Endothelial cell of umbilical vein (primary cell): Measurements from ENCODE around the gene CATSPER4. TPM values are rescaled to one million over a fixed set of nuclear protein-coding genes. Genes with fewer than 3 reads are reported as not detected.

Experiments used
- BruUV-seq: library from RNA; stranded (reverse); fragments of 400-500 nt; replicated peaks from 2 replicates; lab custom pipeline; 2021; lab: Mats Ljungman, UMichigan
- CTCF ChIA-PET: fragments of 300-600, 350-600 bp; sonication (Branson Sonifier 250); formaldehyde crosslinking; loops from one replicate; lab custom pipeline; 2021; ENCODE audit warnings: antibody characterized with exemption, inconsistent platforms; lab: Charles Lee
- POLR2A ChIA-PET: fragments of 300-600, 350-600 bp; sonication (Branson Sonifier 250); formaldehyde crosslinking; loops from one replicate; lab custom pipeline; 2021; ENCODE audit warnings: antibody characterized with exemption, inconsistent platforms; lab: Charles Lee
- DNase-seq: peaks from one replicate; pipeline ENCODE4 v3.0.0-alpha.2; 2011; ENCODE audit warnings: low read depth, low spot score
- FAIRE-seq: peaks from 2 replicates; lab custom pipeline; 2011; peaks lifted over from hg19 to GRCh38; lab: Jason Lieb, UNC
- H2AFZ ChIP-seq: 2 replicates; pipeline ENCODE4 v1.6.0; 2012; ENCODE audit warnings: low read depth, low read length, control low read depth, inconsistent platforms
- H3K27ac ChIP-seq: 2 replicates; pipeline ENCODE4 v1.5.1; 2011; ENCODE audit warnings: low read depth, mild to moderate bottlenecking, control low read depth, low read length, moderate library complexity; ENCODE audit not compliant: insufficient read depth
- H3K27me3 ChIP-seq, 2 experiments: 2 replicates each; pipeline versions ENCODE4 v1.6.0 to v1.6.1; 2011; ENCODE audit warnings: low read length in 2 of 2, mixed read lengths in 1 of 2; ENCODE audit not compliant: control insufficient read depth in 2 of 2, insufficient read depth in 2 of 2
- H3K36me3 ChIP-seq, 2 experiments: 2 replicates in 1 of 2; 3 replicates in 1 of 2; pipeline ENCODE4 v1.5.1; 2011; ENCODE audit warnings: low read length in 2 of 2, mild to moderate bottlenecking in 1 of 2, moderate library complexity in 1 of 2; ENCODE audit not compliant: control insufficient read depth in 2 of 2, insufficient read depth in 2 of 2; ENCODE audit errors: extremely low read depth in 1 of 2
- H3K4me1 ChIP-seq: 3 replicates; pipeline ENCODE4 v1.5.1; 2011; ENCODE audit warnings: mild to moderate bottlenecking, low read length; ENCODE audit not compliant: control insufficient read depth, insufficient read depth; ENCODE audit errors: extremely low read depth
- H3K4me2 ChIP-seq: 2 replicates; pipeline ENCODE4 v1.6.1; 2011; ENCODE audit warnings: low read length, control low read depth, mixed read lengths; ENCODE audit not compliant: insufficient read depth
- H3K4me3 ChIP-seq, 3 experiments: fragments of 200-600 bp in 1 of 3; sonication (generic), shearing (Covaris generic) in 1 of 3; replicated peaks in 1 of 3; 2 replicates each; pipeline ENCODE4 v1.5.1; 2011 to 2016; ENCODE audit warnings: control low read depth in 3 of 3, low read length in 3 of 3, mild to moderate bottlenecking in 2 of 3, inconsistent platforms in 1 of 3, low read depth in 1 of 3, moderate library complexity in 1 of 3; ENCODE audit not compliant: insufficient read depth in 1 of 3
- H3K79me2 ChIP-seq: 2 replicates; pipeline ENCODE4 v1.6.0; 2012; ENCODE audit warnings: low read length, inconsistent platforms; ENCODE audit not compliant: control insufficient read depth, insufficient read depth
- H3K9ac ChIP-seq: replicated peaks from 2 replicates; pipeline ENCODE3; 2011; ENCODE audit warnings: low read length, control low read depth; ENCODE audit not compliant: insufficient read depth; ENCODE audit errors: extremely low read depth
- H3K9me1 ChIP-seq: replicated peaks from 3 replicates; pipeline ENCODE4 v1.6.0; 2011; ENCODE audit warnings: mild to moderate bottlenecking, low read length; ENCODE audit not compliant: control insufficient read depth, insufficient read depth; ENCODE audit errors: extremely low read depth
- H3K9me3 ChIP-seq: replicated peaks from 2 replicates; pipeline ENCODE4 v1.5.1; 2012; ENCODE audit warnings: low read length, inconsistent platforms; ENCODE audit not compliant: control insufficient read depth, insufficient read depth
- H4K20me1 ChIP-seq: replicated peaks from 2 replicates; pipeline ENCODE3; 2011; ENCODE audit warnings: mild to moderate bottlenecking, low read length; ENCODE audit not compliant: control insufficient read depth, insufficient read depth; ENCODE audit errors: extremely low read depth
- CTCF ChIP-seq, 2 donors: IDR thresholded peaks; 1 replicate in 1 of 2; 2 replicates in 1 of 2; pipeline ENCODE4 v1.5.1; 2011; ENCODE audit warnings: low read length in 2 of 2, mild to moderate bottlenecking in 2 of 2, moderate library complexity in 2 of 2, control low read depth in 1 of 2, inconsistent platforms in 1 of 2, low read depth in 1 of 2; ENCODE audit not compliant: insufficient read depth in 1 of 2; ENCODE audit errors: extremely low read depth in 1 of 2
- EZH2 ChIP-seq: IDR thresholded peaks from 2 replicates; pipeline ENCODE4 v1.6.1; 2012; ENCODE audit warnings: borderline replicate concordance, low read depth, mild to moderate bottlenecking, moderate library complexity, low read length, inconsistent platforms; ENCODE audit not compliant: severe bottlenecking
- FOS ChIP-seq: IDR thresholded peaks from 2 replicates; pipeline ENCODE4 v1.6.1; 2011; ENCODE audit warnings: mild to moderate bottlenecking, low read length, moderate library complexity, borderline replicate concordance; ENCODE audit not compliant: insufficient read depth
- GATA2 ChIP-seq: IDR thresholded peaks from 2 replicates; pipeline ENCODE4 v1.7.0; 2011; ENCODE audit warnings: low read depth, mild to moderate bottlenecking, moderate library complexity, mixed read lengths, low read length; ENCODE audit not compliant: insufficient read length, insufficient read depth
- JUN ChIP-seq: IDR thresholded peaks from 2 replicates; pipeline ENCODE4 v1.6.1; 2011; ENCODE audit warnings: borderline replicate concordance, low read depth; ENCODE audit not compliant: insufficient read length, insufficient read depth
- MAX ChIP-seq: IDR thresholded peaks from 2 replicates; pipeline ENCODE4 v1.6.1; 2011; ENCODE audit not compliant: insufficient read depth, insufficient read length
- MYC ChIP-seq: IDR thresholded peaks from one replicate; pipeline ENCODE4 v1.6.1; 2011; ENCODE audit warnings: mild to moderate bottlenecking, low read depth, low read length
- POLR2A ChIP-seq: IDR thresholded peaks from 2 replicates; pipeline ENCODE4 v1.6.1; 2012; ENCODE audit warnings: low read depth, mild to moderate bottlenecking, control low read depth, low read length
- POLR2AphosphoS5 ChIP-seq: IDR thresholded peaks from 2 replicates; pipeline ENCODE4 v1.6.1; 2012; ENCODE audit warnings: low read depth, mild to moderate bottlenecking, control low read depth, low read length, moderate library complexity; ENCODE audit not compliant: insufficient read depth
- dilution Hi-C: fragments of 300-500 bp; cut with MboI; formaldehyde crosslinking; loops from one replicate; pipeline ENCODE4 v1.15.0; 2019; ENCODE audit warnings: low sequenced_read_pairs; ENCODE audit not compliant: extremely low pct_ligation_motif_present
- intact Hi-C: fragments of 100-400 bp; cut with micrococcal nuclease; formaldehyde crosslinking; loops from one replicate; pipeline ENCODE4 v1.10.0; 2022
- polyA plus RNA-seq, 4 experiments: library from polyadenylated mRNA; depleted of rRNA in 3 of 4; stranded (reverse) in 3 of 4; unstranded in 1 of 4; fragments of >200 nt; gene quantifications; 2 replicates each; pipeline versions ENCODE4 v1.2.1 to v1.2.3, GENCODE V29; 2011 to 2012; ENCODE audit warnings: missing spikeins in 1 of 4
- total RNA-seq: library from RNA; stranded (reverse); gene quantifications from 2 replicates; pipeline ENCODE4 v1.2.3, GENCODE V29; 2021

Gene CATSPER4
- total and polyA plus RNA-seq, 2 donors (not counting 3 experiments of a cell fraction or from before 2014, with no cell fraction given): not detected

- TF ChIP-seq GATA2 (no peak), JUN (no peak), FOS (no peak), EZH2 (no peak), CTCF (IDR thresholded peaks at IDR 0.05; ENCODE audit: extremely low read depth in 1 of 2, insufficient read depth in 1 of 2, low read depth in 1 of 2, low read length in 2 of 2) (no peak), MAX (no peak), POLR2AphosphoS5 (no peak), POLR2A (no peak), MYC (no peak)
- dilution Hi-C loops: no loop called here
- Histone ChIP-seq H3K27ac (peak overlapping the region; percentile 47), H3K4me3 (peak overlapping the region; percentile 46 to 72 (median 67)), H3K9me1 (no peaks in the 10 kb centered on the region), H3K4me1 (no peaks in the 10 kb centered on the region), H4K20me1 (no peaks in the 10 kb centered on the region), H3K27me3 (no peaks in the 10 kb centered on the region), H3K4me2 (peak overlapping the region; percentile 60), H2AFZ (peak overlapping the region; percentile 75), H3K9me3 (no peaks in the 10 kb centered on the region), H3K36me3 (no peaks in the 10 kb centered on the region), H3K79me2 (peaks cover 2% of the 10 kb centered on the region), H3K9ac (peak overlapping the region; percentile 74)
- FAIRE-seq (no peak), DNase-seq (no peak)
- BruUV-seq: no TSS peak
- CTCF ChIA-PET: interaction anchor here (1.0 to 3.7 kb wide), 17 partner anchors 8 to 242 kb away, joined by 3 to 48 read pairs (median 10); partner anchors contain the start of genes CEP85, CNKSR1, FAM110D and PDIK1L
- intact Hi-C loops: no loop called here
- POLR2A ChIA-PET: no interaction called here
These were observed 20.0 kb upstream of the CATSPER4 start for GRCh38 chr1:26170472-26170821.
